ENCODE results near the gene LATS1.
"Not testable (repeated sequence)": the region's sequence is repeated elsewhere in the genome, so short reads cannot be mapped to it uniquely, and the experiment has no call there.

Gene LATS1

DNA sequence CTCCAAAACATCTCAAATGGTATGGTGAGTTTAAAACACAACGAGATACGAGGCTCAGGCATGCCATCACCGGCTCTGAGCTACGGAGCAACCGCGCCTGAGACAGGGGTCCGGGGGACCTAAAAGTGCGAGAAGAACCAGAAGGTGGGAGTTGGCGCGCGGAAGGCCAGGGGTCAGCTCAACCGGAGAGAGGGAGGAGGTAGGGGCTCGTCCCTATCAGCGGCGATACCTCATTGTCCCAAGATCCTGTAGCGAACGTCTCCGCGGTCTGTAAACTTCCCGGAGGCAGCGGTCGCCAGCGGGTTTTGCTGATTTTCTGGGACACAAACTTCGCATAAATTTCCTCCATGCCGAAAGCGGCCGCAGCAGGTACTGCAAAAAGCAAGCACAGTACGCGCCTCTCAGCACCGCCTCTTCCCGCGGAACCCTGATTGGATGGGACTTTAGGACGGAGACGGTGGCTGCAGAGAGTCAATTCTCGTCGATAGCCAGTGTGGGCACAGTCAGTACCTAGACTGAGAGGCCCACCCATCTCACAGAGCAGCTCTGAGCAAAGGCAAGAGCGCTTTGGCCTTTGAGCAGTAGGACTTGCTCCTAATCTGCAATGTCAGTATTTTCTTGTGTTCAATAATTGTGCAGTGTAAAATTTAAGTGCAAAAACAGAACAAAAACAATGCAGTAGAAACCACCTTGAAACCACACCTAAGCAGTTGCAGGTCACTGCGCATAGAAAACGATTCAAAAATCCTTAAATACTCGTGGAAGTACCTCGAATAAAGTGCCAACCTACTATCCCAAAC, 28.4 kb upstream of the LATS1 start, which contains the start of gene NUP43:
TSS of gene NUP43 (minus strand) at position 383 of the 800 bp plus-strand sequence. CDS start at position 349, 34 bp downstream.
- Mint-ChIP-seq H3K4me3 (peak within 1 kb of the TSS; percentile 99 to 100), H3K27me3 (no peaks in the 10 kb centered on the region), H3K27ac (peak within 1 kb of the TSS; percentile 92 to 94), H3K4me1 (peaks cover 39% of the 10 kb centered on the region), H3K9me3 (no peaks in the 10 kb centered on the region)
- DNase-seq = peak; percentile 87 to 95
- ATAC-seq = peak; percentile 82

- H3K4me3 Mint-ChIP-seq = peak overlapping the region; percentile 99 to 100
- H3K27me3 Mint-ChIP-seq, DNase-seq, H3K9me3 Mint-ChIP-seq, ATAC-seq: not testable (repeated sequence)
- peaks cover 30% of the 10 kb centered on the region for H3K4me1 Mint-ChIP-seq
- H3K27ac Mint-ChIP-seq = peak overlapping the region; percentile 92 to 94
Measured at GRCh38 chr6:149745252-149745651, 27.4 kb upstream of the LATS1 start.

DNA sequence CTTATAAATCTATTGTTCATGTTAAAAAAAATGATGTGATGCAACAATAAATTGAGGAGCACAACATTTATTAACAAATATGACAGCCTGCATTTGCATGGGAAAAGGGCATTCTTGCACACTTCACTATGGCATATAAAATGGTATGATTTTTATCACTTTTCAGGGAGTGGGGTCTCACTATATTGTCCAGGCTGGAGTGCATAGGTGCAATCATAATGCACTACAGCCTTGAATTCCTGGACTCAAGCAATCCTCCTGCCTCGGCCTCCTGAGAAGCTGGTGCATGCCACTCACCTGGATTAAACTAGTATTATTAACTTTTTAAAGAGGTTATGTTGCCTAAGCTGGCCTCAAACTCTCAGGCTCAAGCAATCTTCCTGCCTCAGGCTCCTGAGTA, 17.0 kb upstream of the LATS1 start:
- H3K27me3 Mint-ChIP-seq = no peaks in the 10 kb centered on the region
- ATAC-seq (no peak), DNase-seq (no peak)
- no peak overlapping the region for H3K27ac Mint-ChIP-seq
- H3K4me1 Mint-ChIP-seq = no peaks in the 10 kb centered on the region
- no peaks in the 10 kb centered on the region for H3K9me3 Mint-ChIP-seq
- H3K4me3 Mint-ChIP-seq = no peak overlapping the region

DNA sequence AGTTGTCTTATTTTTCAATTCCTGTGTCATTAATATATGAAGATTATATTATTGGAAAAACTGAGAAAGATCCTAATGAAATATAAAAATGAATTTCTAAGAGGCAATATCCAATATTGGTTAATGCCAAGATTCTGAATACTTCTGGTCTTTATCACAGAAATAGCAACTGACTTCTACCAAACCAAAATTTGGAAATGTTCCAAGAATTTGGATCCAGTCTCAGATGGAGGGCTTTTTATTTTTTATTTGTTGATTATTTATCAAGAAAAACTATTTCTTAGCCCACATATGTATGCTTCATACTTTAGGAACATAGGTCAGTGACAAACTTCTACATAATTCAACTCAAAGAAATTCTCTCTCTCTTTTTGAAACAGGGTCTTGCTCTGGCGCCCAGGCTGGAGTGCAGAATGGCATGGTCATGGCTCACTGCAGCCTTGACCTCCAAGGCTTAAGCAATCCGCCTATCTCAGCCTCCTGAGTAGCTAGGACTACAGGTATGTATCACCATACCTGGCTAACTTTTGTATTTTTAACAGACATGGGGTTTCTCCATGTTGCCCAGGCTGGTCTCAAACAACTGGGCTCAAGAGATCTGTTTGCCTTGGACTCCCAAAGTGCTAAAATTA, 15.3 kb upstream of the LATS1 start:
- peaks cover 16% of the 10 kb centered on the region for H3K4me1 Mint-ChIP-seq
- DNase-seq (no peak), ATAC-seq (no peak)
- H3K27ac Mint-ChIP-seq = no peak overlapping the region
- H3K4me3 Mint-ChIP-seq = no peak overlapping the region
- H3K9me3 Mint-ChIP-seq = no peaks in the 10 kb centered on the region
- no peaks in the 10 kb centered on the region for H3K27me3 Mint-ChIP-seq

DNA sequence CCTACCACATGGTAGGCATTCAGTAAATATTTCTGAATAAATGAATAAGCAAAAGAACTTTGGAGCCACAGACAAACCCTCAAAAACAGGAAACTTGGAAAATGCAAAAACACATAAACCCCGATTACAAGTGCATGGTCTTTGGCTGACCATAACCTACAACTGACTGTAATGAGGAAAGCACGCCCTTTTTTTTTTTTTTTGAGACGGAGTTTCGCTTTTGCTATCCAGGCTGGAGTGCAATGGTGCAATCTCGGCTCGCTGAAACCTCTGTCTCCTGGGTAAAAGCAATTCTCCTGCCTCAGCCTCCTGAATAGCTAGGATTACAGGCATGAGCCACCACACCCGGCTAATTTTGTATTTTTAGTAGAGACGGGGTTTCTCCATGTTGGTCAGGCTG, 11.9 kb upstream of the LATS1 start:
- no peaks in the 10 kb centered on the region for H3K9me3 Mint-ChIP-seq
- ATAC-seq (no peak), DNase-seq (no peak)
- peaks cover 17% of the 10 kb centered on the region for H3K4me1 Mint-ChIP-seq
- peak overlapping the region in 1 of 2 donors; percentile 26 for H3K27ac Mint-ChIP-seq
- no peaks in the 10 kb centered on the region for H3K27me3 Mint-ChIP-seq
- H3K4me3 Mint-ChIP-seq = no peak overlapping the region

- Mint-ChIP-seq H3K27me3 (no peaks in the 10 kb centered on the region), H3K4me1 (peaks cover 22% of the 10 kb centered on the region), H3K4me3 (no peak overlapping the region), H3K9me3 (no peaks in the 10 kb centered on the region), H3K27ac (peak overlapping the region in 1 of 2 donors; percentile 59)
- ATAC-seq (no peak), DNase-seq (no peak)
Measured at GRCh38 chr6:149728499-149729234, 10.8 kb upstream of the LATS1 start.

DNA sequence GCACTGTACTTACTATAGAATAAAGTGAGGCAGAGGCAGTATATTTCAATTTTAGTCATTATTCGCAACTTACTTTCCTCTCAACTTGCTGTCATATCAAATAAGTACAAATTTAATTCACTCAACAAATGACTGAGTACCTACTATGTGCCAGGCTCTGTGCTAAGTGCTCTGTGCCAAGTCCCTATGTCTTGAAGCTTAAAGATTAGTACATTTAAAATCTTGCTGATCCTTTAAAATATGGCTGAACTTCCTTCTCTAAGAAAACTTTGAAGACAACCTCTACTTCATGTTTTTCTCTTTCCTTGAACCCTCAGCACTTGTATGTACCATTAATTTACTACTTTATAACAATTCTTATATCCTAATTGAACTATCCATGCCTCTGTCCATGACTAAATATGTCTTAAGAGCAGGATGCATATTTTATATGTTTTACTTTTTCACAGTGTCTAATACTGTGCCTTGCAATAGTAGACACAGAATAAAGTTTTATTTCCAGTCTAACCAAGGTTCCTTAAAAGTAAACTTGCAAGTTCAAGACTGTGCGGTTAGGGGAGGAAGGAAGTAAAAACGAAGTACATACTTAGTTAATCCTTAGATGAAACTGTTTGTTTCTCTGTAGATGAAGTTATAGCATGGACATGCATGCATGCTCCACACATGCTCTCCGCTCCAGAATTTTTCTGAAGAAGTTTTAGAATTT, 10.0 kb upstream of the LATS1 start:
- no peak for ATAC-seq
- Mint-ChIP-seq H3K4me1 (peaks cover 23% of the 10 kb centered on the region), H3K9me3 (no peaks in the 10 kb centered on the region), H3K4me3 (no peak overlapping the region), H3K27me3 (no peaks in the 10 kb centered on the region), H3K27ac (peak overlapping the region in 1 of 2 donors; percentile 59)
- no peak for DNase-seq

- H3K4me1 Mint-ChIP-seq = peaks cover 23% of the 10 kb centered on the region
- ATAC-seq = no peak
- H3K9me3 Mint-ChIP-seq = no peaks in the 10 kb centered on the region
- no peak overlapping the region for H3K27ac Mint-ChIP-seq
- no peak for DNase-seq
- no peak overlapping the region for H3K4me3 Mint-ChIP-seq
- no peaks in the 10 kb centered on the region for H3K27me3 Mint-ChIP-seq
Measured at GRCh38 chr6:149725785-149726184, 7.9 kb upstream of the LATS1 start.

GRCh38 chr6:149723771-149724417, 6.0 kb upstream of the LATS1 start:
- DNase-seq = peak; percentile 33 to 45
- H3K27ac Mint-ChIP-seq = no peak overlapping the region
- peaks cover 14% of the 10 kb centered on the region for H3K4me1 Mint-ChIP-seq

DNA sequence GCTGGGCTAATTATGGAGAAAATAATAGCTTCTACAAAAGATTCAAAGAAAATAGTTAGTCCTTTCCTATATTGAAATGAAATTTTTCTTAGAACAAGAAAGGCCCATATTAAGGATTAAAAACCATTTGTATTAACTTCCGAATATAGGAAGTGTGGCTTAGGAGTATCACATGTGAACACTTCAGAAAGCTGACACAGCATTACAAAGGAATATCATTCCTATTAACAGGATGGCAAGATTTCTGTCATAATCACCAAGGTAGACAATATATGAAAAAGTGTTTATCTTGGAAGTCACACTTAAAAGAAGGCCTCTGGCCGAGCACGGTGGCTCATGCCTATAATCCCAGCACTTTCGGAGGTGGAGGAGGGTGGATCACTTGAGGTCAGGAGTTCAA, 5.4 kb upstream of the LATS1 start:
- DNase-seq (no peak), ATAC-seq (no peak)
- H3K9me3 Mint-ChIP-seq = no peaks in the 10 kb centered on the region
- H3K4me3 Mint-ChIP-seq = no peak overlapping the region
- H3K27ac Mint-ChIP-seq = no peak overlapping the region
- H3K27me3 Mint-ChIP-seq = no peaks in the 10 kb centered on the region
- H3K4me1 Mint-ChIP-seq = peaks cover 7% of the 10 kb centered on the region

More at GRCh38 chr6:149723771-149724417, 6.0 kb upstream of the LATS1 start:
- no peaks in the 10 kb centered on the region for H3K9me3 Mint-ChIP-seq
- H3K27me3 Mint-ChIP-seq = no peaks in the 10 kb centered on the region
- H3K4me3 Mint-ChIP-seq = no peak overlapping the region
- ATAC-seq = peak; percentile 96

DNA sequence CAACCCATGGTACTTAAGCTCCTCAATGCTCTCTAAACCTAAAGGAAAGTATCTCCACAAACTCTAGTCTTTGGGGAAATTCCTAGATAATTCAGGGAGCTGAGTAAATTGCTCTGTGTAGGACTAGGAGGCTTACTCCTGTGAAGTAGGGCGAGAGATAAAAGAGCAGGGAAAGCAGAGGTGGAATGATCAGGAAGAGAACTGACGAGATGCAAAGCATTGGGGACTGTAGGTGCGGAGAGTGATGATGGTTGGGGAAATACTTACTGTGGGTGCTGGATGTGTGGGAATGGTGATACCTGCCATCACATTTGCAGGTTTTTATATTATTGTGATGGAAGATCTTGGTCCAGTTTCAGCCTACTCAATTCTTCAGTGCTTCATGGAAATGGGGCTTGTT, 1.6 kb upstream of the LATS1 start:
- ATAC-seq = no peak
- Mint-ChIP-seq H3K9me3 (no peaks in the 10 kb centered on the region), H3K4me1 (peaks cover 15% of the 10 kb centered on the region), H3K27me3 (no peaks in the 10 kb centered on the region), H3K4me3 (no peak overlapping the region), H3K27ac (no peak overlapping the region)
- no peak for DNase-seq

- ATAC-seq (no peak), DNase-seq (no peak)
- Mint-ChIP-seq H3K4me3 (peak overlapping the region; percentile 98 to 100), H3K4me1 (peaks cover 18% of the 10 kb centered on the region), H3K27me3 (no peaks in the 10 kb centered on the region), H3K27ac (peak overlapping the region; percentile 97 to 98), H3K9me3 (no peaks in the 10 kb centered on the region)
Measured at GRCh38 chr6:149717255-149717587, 680 bp downstream of the LATS1 start.

DNA sequence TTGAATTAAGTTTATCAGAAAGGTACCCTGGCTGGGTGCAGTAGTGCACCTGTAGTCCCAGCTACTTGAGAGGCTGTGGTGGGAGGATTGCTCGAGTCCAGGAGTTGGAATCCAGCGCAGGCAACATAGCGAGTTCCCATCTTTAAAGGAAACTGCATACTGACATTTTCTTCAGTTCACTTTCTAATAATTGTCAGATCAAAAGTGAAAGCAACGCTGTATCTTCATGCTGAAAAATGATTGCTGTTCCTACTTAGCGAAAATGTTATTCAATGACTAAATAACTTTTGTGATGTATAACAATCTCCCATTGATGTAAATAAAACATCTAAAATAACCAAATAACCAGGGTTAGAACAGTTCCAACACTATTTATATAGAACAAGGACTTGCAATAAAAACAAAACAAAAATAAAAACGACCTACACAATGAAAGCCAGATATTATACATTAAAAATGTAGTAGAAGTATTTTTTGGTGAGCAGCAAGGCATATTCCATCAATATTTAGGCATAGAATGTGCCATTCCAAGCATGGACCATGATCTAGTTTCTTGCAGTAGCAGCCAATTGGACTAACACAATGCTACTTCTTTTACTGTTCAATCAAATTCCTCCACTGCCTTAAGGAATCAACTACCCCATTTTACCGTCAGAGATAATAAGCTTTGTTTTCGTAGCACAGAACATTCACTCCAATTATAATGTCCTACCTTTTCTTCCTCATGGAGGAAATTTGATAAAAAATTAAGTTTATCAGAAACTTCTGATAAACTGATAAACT, 1.5 kb downstream of the LATS1 start:
- H3K4me1 Mint-ChIP-seq = peaks cover 25% of the 10 kb centered on the region
- H3K9me3 Mint-ChIP-seq = no peaks in the 10 kb centered on the region
- DNase-seq (no peak), ATAC-seq (no peak)
- no peaks in the 10 kb centered on the region for H3K27me3 Mint-ChIP-seq
- H3K4me3 Mint-ChIP-seq = peak overlapping the region; percentile 98 to 100
- peak overlapping the region; percentile 57 to 89 for H3K27ac Mint-ChIP-seq

- no peaks in the 10 kb centered on the region for H3K27me3 Mint-ChIP-seq
- H3K4me3 Mint-ChIP-seq = no peak overlapping the region
- no peaks in the 10 kb centered on the region for H3K9me3 Mint-ChIP-seq
- peaks cover 42% of the 10 kb centered on the region for H3K4me1 Mint-ChIP-seq
- no peak for ATAC-seq
- no peak for DNase-seq
- H3K27ac Mint-ChIP-seq = no peak overlapping the region
Measured at GRCh38 chr6:149714442-149714841, 3.5 kb downstream of the LATS1 start.

All from stimulated activated naive CD8-positive, alpha-beta T cell treated with anti-CD3 and anti-CD28 coated beads, Interleukin-15, amount 100 ng/mL, for 72 hours (primary cell).